Liver (tissue), 9 donors: Measurements from ENCODE around the gene IER2. TPM values are rescaled to one million over a fixed set of nuclear protein-coding genes. Genes with fewer than 3 reads are reported as not detected.

Source experiments
- DNase-seq: peaks from one replicate; pipeline ENCODE4 v3.0.0-alpha.2; 2017; ENCODE audit warnings: low spot score
- H3K27ac ChIP-seq, 2 donors: one replicate each; pipeline ENCODE4 v1.7.0; 2013; ENCODE audit warnings: inconsistent platforms in 2 of 2, low read length in 2 of 2, control low read depth in 1 of 2, low read depth in 1 of 2, mild to moderate bottlenecking in 1 of 2
- H3K27me3 ChIP-seq, 4 donors: one replicate each; pipeline versions ENCODE4 v1.6.1 to v1.7.0; 2013; ENCODE audit warnings: low read length in 3 of 4, inconsistent platforms in 1 of 4, mild to moderate bottlenecking in 1 of 4, moderate library complexity in 1 of 4; ENCODE audit not compliant: control insufficient read depth in 4 of 4, insufficient read depth in 4 of 4
- H3K36me3 ChIP-seq, 4 donors: one replicate each; pipeline versions ENCODE4 v1.6.1 to v1.7.0; 2013; ENCODE audit warnings: low read length in 3 of 4, mild to moderate bottlenecking in 3 of 4, low read depth in 1 of 4, moderate library complexity in 1 of 4; ENCODE audit not compliant: control insufficient read depth in 4 of 4, insufficient read depth in 3 of 4
- H3K4me1 ChIP-seq, 4 donors: one replicate each; pipeline versions ENCODE4 v1.6.1 to v1.7.0; 2013; ENCODE audit warnings: low read length in 3 of 4, mild to moderate bottlenecking in 3 of 4, moderate library complexity in 1 of 4; ENCODE audit not compliant: control insufficient read depth in 4 of 4, insufficient read depth in 4 of 4
- H3K4me3 ChIP-seq, 3 donors: one replicate each; pipeline versions ENCODE4 v1.6.1 to v1.7.0; 2013; ENCODE audit warnings: low read length in 3 of 3, control low read depth in 1 of 3, low read depth in 1 of 3, mild to moderate bottlenecking in 1 of 3
- H3K9ac ChIP-seq, 2 donors: one replicate each; pipeline ENCODE4 v1.7.0; 2013; ENCODE audit warnings: low read length in 2 of 2, mild to moderate bottlenecking in 2 of 2, moderate library complexity in 2 of 2, control low read depth in 1 of 2, low read depth in 1 of 2
- H3K9me3 ChIP-seq, 4 donors: one replicate each; pipeline versions ENCODE4 v1.6.1 to v1.7.0; 2013; ENCODE audit warnings: low read length in 3 of 4; ENCODE audit not compliant: control insufficient read depth in 4 of 4
- EGR1 ChIP-seq, 2 donors: IDR thresholded peaks; 2 replicates each; pipeline ENCODE4 v1.6.1; 2016 to 2018; ENCODE audit warnings: antibody characterized with exemption in 2 of 2, low read depth in 2 of 2
- FOXA1 ChIP-seq: IDR thresholded peaks from 2 replicates; pipeline ENCODE4 v1.6.1; 2016; ENCODE audit warnings: antibody characterized with exemption
- FOXA2 ChIP-seq: IDR thresholded peaks from 2 replicates; pipeline ENCODE4 v1.6.1; 2016; ENCODE audit warnings: antibody characterized with exemption
- GABPA ChIP-seq, 2 donors: IDR thresholded peaks in 1 of 2; conservative IDR thresholded peaks in 1 of 2; 2 replicates each; pipeline ENCODE4 v1.6.1; 2016; ENCODE audit warnings: antibody characterized with exemption in 2 of 2, mild to moderate bottlenecking in 1 of 2, moderate library complexity in 1 of 2
- HNF4A ChIP-seq, 2 donors: conservative IDR thresholded peaks; 2 replicates each; pipeline ENCODE4 v1.6.1; 2016; ENCODE audit warnings: antibody characterized with exemption in 2 of 2, mild to moderate bottlenecking in 2 of 2
- HNF4G ChIP-seq: IDR thresholded peaks from 2 replicates; pipeline ENCODE4 v1.6.1; 2016; ENCODE audit warnings: antibody characterized with exemption
- JUND ChIP-seq, 2 donors: IDR thresholded peaks; 2 replicates each; pipeline ENCODE4 v1.6.1; 2016; ENCODE audit warnings: antibody characterized with exemption in 2 of 2
- NR2F2 ChIP-seq: IDR thresholded peaks from 2 replicates; pipeline ENCODE4 v1.6.1; 2016; ENCODE audit warnings: antibody characterized with exemption
- RAD21 ChIP-seq, 2 donors: IDR thresholded peaks; 2 replicates each; pipeline ENCODE4 v1.6.1; 2016; ENCODE audit warnings: antibody characterized with exemption in 2 of 2, mild to moderate bottlenecking in 2 of 2
- RXRA ChIP-seq, 2 donors: IDR thresholded peaks; 2 replicates each; pipeline ENCODE4 v1.6.1; 2017 to 2018; ENCODE audit warnings: antibody characterized with exemption in 2 of 2, mild to moderate bottlenecking in 1 of 2
- SP1 ChIP-seq: IDR thresholded peaks from 2 replicates; pipeline ENCODE4 v1.6.1; 2018; ENCODE audit warnings: antibody characterized with exemption, mild to moderate bottlenecking
- TAF1 ChIP-seq: conservative IDR thresholded peaks from 2 replicates; pipeline ENCODE4 v1.6.1; 2016; ENCODE audit warnings: antibody characterized with exemption, mild to moderate bottlenecking
- YY1 ChIP-seq: IDR thresholded peaks from 2 replicates; pipeline ENCODE4 v1.6.1; 2016; ENCODE audit warnings: antibody characterized with exemption, mild to moderate bottlenecking
- WGBS: extraction: QIAGEN DNeasy Blood & Tissue Kit; methylation state at CpG from one replicate; pipeline ENCODE4 v1.1.7; 2013; 5-methylcytosine and 5-hydroxymethylcytosine counted together
- polyA plus RNA-seq, 2 donors: library from polyadenylated mRNA; stranded (reverse) in 1 of 2; unstranded in 1 of 2; fragments of 200-250 nt in 1 of 2; fragments of >200 nt in 1 of 2; fragmentation: Nextera tagmentation in 1 of 2; extraction: Ambion mirVana in 1 of 2; gene quantifications; one replicate each; pipeline versions ENCODE4 v1.2.1 to v1.2.3, GENCODE V29; 2013 to 2015
- total RNA-seq, 2 donors: library from RNA; depleted of rRNA; stranded (reverse); fragments of >200 nt; gene quantifications; one replicate each; pipeline ENCODE4 v1.2.3, GENCODE V29; 2014
- TF ChIP-seq, protein P1 (sequence below): IDR thresholded peaks from 2 replicates; pipeline ENCODE4 v1.6.1; 2016; ENCODE audit warnings: antibody characterized with exemption, mild to moderate bottlenecking
- TF ChIP-seq, protein P2 (sequence below): IDR thresholded peaks from 2 replicates; pipeline ENCODE4 v1.6.1; 2016; ENCODE audit warnings: antibody characterized with exemption
- TF ChIP-seq, protein P3 (sequence below): fragments of 150-350 bp; IDR thresholded peaks from 2 replicates; pipeline ENCODE4 v1.5.1; 2017; ENCODE audit warnings: improper control_type of control experiment, low read depth, low read length; ENCODE audit not compliant: missing input control
- TF ChIP-seq, protein P4 (sequence below): IDR thresholded peaks from 2 replicates; pipeline ENCODE4 v1.6.1; 2016; ENCODE audit warnings: antibody characterized with exemption
- TF ChIP-seq, protein P5 (sequence below): IDR thresholded peaks from 2 replicates; pipeline ENCODE4 v1.6.1; 2016; ENCODE audit warnings: antibody characterized with exemption
- donor health status: healthy.
- donor health status: healthy.
- donor health status: healthy.
- donor health status: healthy.
- donor health status: healthy.

Gene IER2
- total and polyA plus RNA-seq, 4 donors = 11.4 to 38.9 (median 21.9) TPM

DNA sequence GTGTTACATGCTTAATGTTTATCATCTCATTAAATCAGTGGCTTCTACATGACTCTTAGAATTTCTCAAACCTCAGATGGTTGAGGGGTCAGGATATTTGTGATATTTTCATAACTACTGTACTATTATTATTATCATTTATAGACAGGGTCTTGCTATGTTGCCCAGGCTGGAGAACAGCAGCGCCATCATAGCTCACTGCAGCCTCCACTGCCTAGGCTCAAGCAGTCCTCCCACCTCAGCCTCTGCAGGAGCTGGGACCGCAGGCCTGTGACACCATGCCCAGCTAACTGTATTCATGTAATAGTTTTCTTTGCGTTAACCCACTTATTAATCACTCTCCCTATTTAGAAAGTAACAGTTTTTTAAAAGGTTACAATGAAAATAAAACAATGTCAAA is 9.5 kb downstream of the IER2 start:
- H3K27ac ChIP-seq = no peak overlapping the region
- H3K9me3 ChIP-seq = no peaks in the 10 kb centered on the region
- no peak for DNase-seq
- H3K27me3 ChIP-seq = no peaks in the 10 kb centered on the region
- peaks cover 14 to 50% (median 22%) of the 10 kb centered on the region in 4 donors for H3K4me1 ChIP-seq
- H3K36me3 ChIP-seq = no peaks in the 10 kb centered on the region
- H3K4me3 ChIP-seq = no peak overlapping the region
- WGBS = 96% methylated on average over 3 of the region's 3 CpGs
- TF ChIP-seq SP1 (no peak), HNF4G (no peak), HNF4A (conservative IDR thresholded peaks at IDR 0.05) (no peak), JUND (IDR thresholded peaks at IDR 0.05) (no peak), NR2F2 (no peak), RAD21 (IDR thresholded peaks at IDR 0.05) (no peak), RXRA (IDR thresholded peaks at IDR 0.05) (no peak), EGR1 (IDR thresholded peaks at IDR 0.05; ENCODE audit: low read depth in 2 of 2) (no peak), FOXA2 (no peak), FOXA1 (no peak), GABPA (IDR thresholded peaks at IDR 0.05 in 1 of 2, conservative IDR thresholded peaks at IDR 0.05 in 1 of 2) (no peak), TAF1 (no peak)
- TF ChIP-seq, protein P1, sequence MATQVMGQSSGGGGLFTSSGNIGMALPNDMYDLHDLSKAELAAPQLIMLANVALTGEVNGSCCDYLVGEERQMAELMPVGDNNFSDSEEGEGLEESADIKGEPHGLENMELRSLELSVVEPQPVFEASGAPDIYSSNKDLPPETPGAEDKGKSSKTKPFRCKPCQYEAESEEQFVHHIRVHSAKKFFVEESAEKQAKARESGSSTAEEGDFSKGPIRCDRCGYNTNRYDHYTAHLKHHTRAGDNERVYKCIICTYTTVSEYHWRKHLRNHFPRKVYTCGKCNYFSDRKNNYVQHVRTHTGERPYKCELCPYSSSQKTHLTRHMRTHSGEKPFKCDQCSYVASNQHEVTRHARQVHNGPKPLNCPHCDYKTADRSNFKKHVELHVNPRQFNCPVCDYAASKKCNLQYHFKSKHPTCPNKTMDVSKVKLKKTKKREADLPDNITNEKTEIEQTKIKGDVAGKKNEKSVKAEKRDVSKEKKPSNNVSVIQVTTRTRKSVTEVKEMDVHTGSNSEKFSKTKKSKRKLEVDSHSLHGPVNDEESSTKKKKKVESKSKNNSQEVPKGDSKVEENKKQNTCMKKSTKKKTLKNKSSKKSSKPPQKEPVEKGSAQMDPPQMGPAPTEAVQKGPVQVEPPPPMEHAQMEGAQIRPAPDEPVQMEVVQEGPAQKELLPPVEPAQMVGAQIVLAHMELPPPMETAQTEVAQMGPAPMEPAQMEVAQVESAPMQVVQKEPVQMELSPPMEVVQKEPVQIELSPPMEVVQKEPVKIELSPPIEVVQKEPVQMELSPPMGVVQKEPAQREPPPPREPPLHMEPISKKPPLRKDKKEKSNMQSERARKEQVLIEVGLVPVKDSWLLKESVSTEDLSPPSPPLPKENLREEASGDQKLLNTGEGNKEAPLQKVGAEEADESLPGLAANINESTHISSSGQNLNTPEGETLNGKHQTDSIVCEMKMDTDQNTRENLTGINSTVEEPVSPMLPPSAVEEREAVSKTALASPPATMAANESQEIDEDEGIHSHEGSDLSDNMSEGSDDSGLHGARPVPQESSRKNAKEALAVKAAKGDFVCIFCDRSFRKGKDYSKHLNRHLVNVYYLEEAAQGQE = no peak
- TF ChIP-seq, protein P2, sequence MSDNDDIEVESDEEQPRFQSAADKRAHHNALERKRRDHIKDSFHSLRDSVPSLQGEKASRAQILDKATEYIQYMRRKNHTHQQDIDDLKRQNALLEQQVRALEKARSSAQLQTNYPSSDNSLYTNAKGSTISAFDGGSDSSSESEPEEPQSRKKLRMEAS = no peak
- TF ChIP-seq, protein P3, sequence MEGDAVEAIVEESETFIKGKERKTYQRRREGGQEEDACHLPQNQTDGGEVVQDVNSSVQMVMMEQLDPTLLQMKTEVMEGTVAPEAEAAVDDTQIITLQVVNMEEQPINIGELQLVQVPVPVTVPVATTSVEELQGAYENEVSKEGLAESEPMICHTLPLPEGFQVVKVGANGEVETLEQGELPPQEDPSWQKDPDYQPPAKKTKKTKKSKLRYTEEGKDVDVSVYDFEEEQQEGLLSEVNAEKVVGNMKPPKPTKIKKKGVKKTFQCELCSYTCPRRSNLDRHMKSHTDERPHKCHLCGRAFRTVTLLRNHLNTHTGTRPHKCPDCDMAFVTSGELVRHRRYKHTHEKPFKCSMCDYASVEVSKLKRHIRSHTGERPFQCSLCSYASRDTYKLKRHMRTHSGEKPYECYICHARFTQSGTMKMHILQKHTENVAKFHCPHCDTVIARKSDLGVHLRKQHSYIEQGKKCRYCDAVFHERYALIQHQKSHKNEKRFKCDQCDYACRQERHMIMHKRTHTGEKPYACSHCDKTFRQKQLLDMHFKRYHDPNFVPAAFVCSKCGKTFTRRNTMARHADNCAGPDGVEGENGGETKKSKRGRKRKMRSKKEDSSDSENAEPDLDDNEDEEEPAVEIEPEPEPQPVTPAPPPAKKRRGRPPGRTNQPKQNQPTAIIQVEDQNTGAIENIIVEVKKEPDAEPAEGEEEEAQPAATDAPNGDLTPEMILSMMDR = no peak
- TF ChIP-seq, protein P4, sequence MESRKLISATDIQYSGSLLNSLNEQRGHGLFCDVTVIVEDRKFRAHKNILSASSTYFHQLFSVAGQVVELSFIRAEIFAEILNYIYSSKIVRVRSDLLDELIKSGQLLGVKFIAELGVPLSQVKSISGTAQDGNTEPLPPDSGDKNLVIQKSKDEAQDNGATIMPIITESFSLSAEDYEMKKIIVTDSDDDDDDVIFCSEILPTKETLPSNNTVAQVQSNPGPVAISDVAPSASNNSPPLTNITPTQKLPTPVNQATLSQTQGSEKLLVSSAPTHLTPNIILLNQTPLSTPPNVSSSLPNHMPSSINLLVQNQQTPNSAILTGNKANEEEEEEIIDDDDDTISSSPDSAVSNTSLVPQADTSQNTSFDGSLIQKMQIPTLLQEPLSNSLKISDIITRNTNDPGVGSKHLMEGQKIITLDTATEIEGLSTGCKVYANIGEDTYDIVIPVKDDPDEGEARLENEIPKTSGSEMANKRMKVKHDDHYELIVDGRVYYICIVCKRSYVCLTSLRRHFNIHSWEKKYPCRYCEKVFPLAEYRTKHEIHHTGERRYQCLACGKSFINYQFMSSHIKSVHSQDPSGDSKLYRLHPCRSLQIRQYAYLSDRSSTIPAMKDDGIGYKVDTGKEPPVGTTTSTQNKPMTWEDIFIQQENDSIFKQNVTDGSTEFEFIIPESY = no peak
- TF ChIP-seq, protein P5, sequence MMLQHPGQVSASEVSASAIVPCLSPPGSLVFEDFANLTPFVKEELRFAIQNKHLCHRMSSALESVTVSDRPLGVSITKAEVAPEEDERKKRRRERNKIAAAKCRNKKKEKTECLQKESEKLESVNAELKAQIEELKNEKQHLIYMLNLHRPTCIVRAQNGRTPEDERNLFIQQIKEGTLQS = no peak
- H3K9ac ChIP-seq = no peak overlapping the region

DNA sequence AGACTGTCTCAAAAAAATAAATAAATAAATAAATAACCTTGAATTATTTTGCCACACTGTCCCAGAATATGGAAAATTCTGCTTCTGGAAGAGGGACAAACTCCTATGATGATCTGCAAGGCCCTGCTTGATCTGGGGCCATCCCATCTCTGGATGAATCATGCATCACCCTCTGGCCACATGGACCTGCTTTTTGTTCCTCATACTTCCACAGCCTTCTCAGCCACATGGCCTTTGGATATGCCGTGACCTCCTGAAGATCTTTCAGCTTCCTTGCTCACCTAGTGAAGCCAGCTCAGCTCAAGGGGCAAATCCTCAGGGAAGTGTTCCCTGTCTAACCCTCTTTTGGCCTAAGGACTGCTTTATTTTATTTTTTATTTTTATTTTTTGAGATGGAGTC is 10.3 kb downstream of the IER2 start:
- Histone ChIP-seq H3K9ac (no peak overlapping the region), H3K4me1 (peaks cover 14 to 51% (median 22%) of the 10 kb centered on the region in 4 donors), H3K9me3 (no peaks in the 10 kb centered on the region), H3K4me3 (no peak overlapping the region), H3K27me3 (no peaks in the 10 kb centered on the region), H3K36me3 (no peaks in the 10 kb centered on the region), H3K27ac (no peak overlapping the region)
- no peak for TF ChIP-seq FOXA1
- TF ChIP-seq, protein P4 = no peak
- TF ChIP-seq GABPA (IDR thresholded peaks at IDR 0.05 in 1 of 2, conservative IDR thresholded peaks at IDR 0.05 in 1 of 2) = no peak
- no peak for TF ChIP-seq SP1
- TF ChIP-seq NR2F2 = no peak
- TF ChIP-seq YY1 = no peak
- DNase-seq = no peak
- 91% methylated on average over 1 of the region's 1 CpG for WGBS
